HG03135 (cell line): ENCODE results near the gene ARMH4.

Source experiments
- ATAC-seq: cut with Tn5 transposase; IDR thresholded peaks from one replicate; pipeline ENCODE4 v1.9.1; 2021; ENCODE audit warnings: mild to moderate bottlenecking, moderate library complexity; ENCODE audit not compliant: unreplicated experiment

The ARMH4 gene

GRCh38 chr14:58106446-58106845 is 45.6 kb downstream of the ARMH4 start:
- no peak for ATAC-seq

GRCh38 chr14:58104808-58105207 is 47.2 kb downstream of the ARMH4 start:
- ATAC-seq: no peak

- no peak for ATAC-seq
Observed at GRCh38 chr14:58100735-58101368, 51.2 kb downstream of the ARMH4 start.

- no peak for ATAC-seq
Observed at GRCh38 chr14:58099682-58100081, 52.3 kb downstream of the ARMH4 start.

- no peak for ATAC-seq
Observed at GRCh38 chr14:58098507-58098906, 53.5 kb downstream of the ARMH4 start.

GRCh38 chr14:58096731-58097130 is 55.3 kb downstream of the ARMH4 start:
- ATAC-seq: no peak

GRCh38 chr14:58091883-58092630 is 60.0 kb downstream of the ARMH4 start:
- ATAC-seq: no peak

- ATAC-seq: no peak
Observed at GRCh38 chr14:58089612-58090011, 62.4 kb downstream of the ARMH4 start.

- no peak for ATAC-seq
Observed at GRCh38 chr14:58088961-58089360, 63.1 kb downstream of the ARMH4 start.

GRCh38 chr14:58085877-58086276 is 66.1 kb downstream of the ARMH4 start:
- no peak for ATAC-seq

- no peak for ATAC-seq
Observed at GRCh38 chr14:58082491-58083098, 69.4 kb downstream of the ARMH4 start.

GRCh38 chr14:58082011-58082410 is 70.0 kb downstream of the ARMH4 start:
- no peak for ATAC-seq

GRCh38 chr14:58078471-58078870 is 73.5 kb downstream of the ARMH4 start:
- ATAC-seq: no peak

GRCh38 chr14:58078068-58078467 is 73.9 kb downstream of the ARMH4 start:
- ATAC-seq: no peak

GRCh38 chr14:58077621-58078020 is 74.4 kb downstream of the ARMH4 start:
- no peak for ATAC-seq

- ATAC-seq: no peak
Observed at GRCh38 chr14:58073516-58073915, 78.5 kb downstream of the ARMH4 start.

- ATAC-seq: peak; percentile 85
Observed at GRCh38 chr14:58072288-58073071, 79.5 kb downstream of the ARMH4 start.

- ATAC-seq: no peak
Observed at GRCh38 chr14:58071341-58071740, 80.7 kb downstream of the ARMH4 start.

- no peak for ATAC-seq
Observed at GRCh38 chr14:58068306-58068705, 83.7 kb downstream of the ARMH4 start.

- no peak for ATAC-seq
Observed at GRCh38 chr14:58066115-58066514, 85.9 kb downstream of the ARMH4 start.

GRCh38 chr14:58061581-58061980 is 90.4 kb downstream of the ARMH4 start:
- ATAC-seq: no peak
